HepG2 (cell line): ENCODE data around the gene CBX2. TPM values are rescaled to one million over a fixed set of nuclear protein-coding genes. Genes with fewer than 3 reads are reported as not detected.

Experiments used
- ASH2L ChIP-seq: fragments of 300-600, 200-600 bp; sonication (generic); IDR thresholded peaks from 2 replicates; pipeline ENCODE4 v1.7.0; 2017; ENCODE audit warnings: low read depth, mild to moderate bottlenecking, moderate library complexity, mixed read lengths, low read length; ENCODE audit not compliant: insufficient read length
- CENPT ChIP-seq: sonication (generic); formaldehyde crosslinking; IDR thresholded peaks from 2 replicates; pipeline ENCODE4 v1.8.0; 2022; ENCODE audit warnings: low read depth, mild to moderate bottlenecking, moderate library complexity, missing genetic modification reagents
- MBD4 ChIP-seq: IDR thresholded peaks from 2 replicates; pipeline ENCODE4 v1.6.1; 2012; ENCODE audit warnings: low read length, inconsistent platforms, borderline replicate concordance
- MED1 ChIP-seq: sonication (generic); formaldehyde crosslinking; IDR thresholded peaks from 2 replicates; pipeline ENCODE4 v1.4.0; 2020; ENCODE audit warnings: missing genetic modification reagents
- MEIS2 ChIP-seq: sonication (generic); formaldehyde crosslinking; IDR thresholded peaks from 2 replicates; pipeline ENCODE4 v1.9.0; 2021; ENCODE audit warnings: mild to moderate bottlenecking, missing genetic modification reagents
- MTF1 ChIP-seq: sonication (generic); formaldehyde crosslinking; IDR thresholded peaks from 2 replicates; pipeline ENCODE4 v1.5.0; 2020; ENCODE audit warnings: missing genetic modification reagents
- POLR2AphosphoS5 ChIP-seq: IDR thresholded peaks from 2 replicates; pipeline ENCODE4 v1.6.1; 2012; ENCODE audit warnings: low read depth, low read length
- POLR2G ChIP-seq: fragments of 200-400 bp; formaldehyde crosslinking; IDR thresholded peaks from 2 replicates; pipeline ENCODE4 v1.6.1; 2018; ENCODE audit warnings: mild to moderate bottlenecking, low read depth, low read length, moderate library complexity
- REXO4 ChIP-seq: sonication (generic); formaldehyde crosslinking; IDR thresholded peaks from 2 replicates; pipeline ENCODE4 v1.8.0; 2022; ENCODE audit warnings: missing genetic modification reagents, mild to moderate bottlenecking, borderline replicate concordance
- YY1 ChIP-seq: IDR thresholded peaks from 2 replicates; pipeline ENCODE4 v1.6.1; 2011; ENCODE audit warnings: low read length, low read depth, moderate library complexity, mild to moderate bottlenecking; ENCODE audit not compliant: insufficient read depth, insufficient replicate concordance
- ZKSCAN8 ChIP-seq: IDR thresholded peaks from 2 replicates; pipeline ENCODE4 v1.6.1; 2016; ENCODE audit warnings: borderline replicate concordance, missing genetic modification reagents, missing compliant biosample characterization
- ZNF121 ChIP-seq: sonication (generic); formaldehyde crosslinking; IDR thresholded peaks from 2 replicates; pipeline ENCODE4 v1.5.0; 2020; ENCODE audit warnings: mild to moderate bottlenecking, missing genetic modification reagents
- ZNF232 ChIP-seq: sonication (generic); formaldehyde crosslinking; IDR thresholded peaks from 2 replicates; pipeline ENCODE4 v1.4.0; 2020; ENCODE audit warnings: missing genetic modification reagents, borderline replicate concordance
- ZNF282 ChIP-seq: fragments of 450-650 bp; IDR thresholded peaks from 2 replicates; pipeline ENCODE4 v1.6.1; 2018; ENCODE audit not compliant: partially characterized antibody
- ZNF292 ChIP-seq: sonication (generic); formaldehyde crosslinking; IDR thresholded peaks from 2 replicates; pipeline ENCODE4 v1.8.1; 2022; ENCODE audit warnings: mild to moderate bottlenecking, low read depth, missing genetic modification reagents, borderline replicate concordance
- ZNF567 ChIP-seq: sonication (generic); formaldehyde crosslinking; IDR thresholded peaks from 2 replicates; pipeline ENCODE4 v1.8.1; 2023; ENCODE audit warnings: mild to moderate bottlenecking, missing genetic modification reagents, borderline replicate concordance
- ZNF746 ChIP-seq: sonication (generic); formaldehyde crosslinking; IDR thresholded peaks from 2 replicates; pipeline ENCODE4 v1.8.0; 2022; ENCODE audit warnings: mild to moderate bottlenecking, missing genetic modification reagents
- ZNF879 ChIP-seq: sonication (generic); formaldehyde crosslinking; IDR thresholded peaks from 2 replicates; pipeline ENCODE4 v1.8.1; 2023; ENCODE audit warnings: missing genetic modification reagents
- polyA plus RNA-seq, 8 experiments: library from polyadenylated mRNA; depleted of rRNA in 3 of 8; stranded (reverse) in 7 of 8; unstranded in 1 of 8; fragments of >200 nt; fragmentation: Illumina TruSeq in 4 of 8; extraction: Trizol in 4 of 8; gene quantifications; 2 replicates each; pipeline versions ENCODE4 v1.2.1 to v1.2.3, GENCODE V29; 2011 to 2016; ENCODE audit warnings: low read depth in 4 of 8, missing spikeins in 1 of 8, mixed read lengths in 1 of 8; ENCODE audit not compliant: insufficient read depth in 1 of 8
- total RNA-seq, 5 experiments: library from RNA; depleted of rRNA; stranded (reverse); fragments of >200 nt; fragmentation: Illumina TruSeq; extraction: Trizol; gene quantifications; 2 replicates each; pipeline ENCODE4 v1.2.3, GENCODE V29; 2016; ENCODE audit warnings: low read depth in 1 of 5
- TF ChIP-seq, protein P1 (sequence below): IDR thresholded peaks from 2 replicates; pipeline ENCODE4 v1.6.1; 2016; ENCODE audit warnings: missing compliant biosample characterization, missing genetic modification reagents, borderline replicate concordance
- TF ChIP-seq, protein P2 (sequence below): IDR thresholded peaks from 2 replicates; pipeline ENCODE4 v1.6.1; 2016
- TF ChIP-seq, protein P3 (sequence below): sonication (generic); formaldehyde crosslinking; IDR thresholded peaks from 2 replicates; pipeline ENCODE4 v1.4.0; 2020; ENCODE audit warnings: mild to moderate bottlenecking, missing genetic modification reagents
- TF ChIP-seq, protein P4 (sequence below): sonication (generic); formaldehyde crosslinking; IDR thresholded peaks from 2 replicates; pipeline ENCODE4 v1.5.0; 2020; ENCODE audit warnings: missing genetic modification reagents
- TF ChIP-seq, protein P5 (sequence below): sonication (generic); formaldehyde crosslinking; conservative IDR thresholded peaks from 2 replicates; pipeline ENCODE4 v1.4.0; 2020; ENCODE audit warnings: missing genetic modification reagents
- TF ChIP-seq, protein P6 (sequence below): sonication (generic); formaldehyde crosslinking; IDR thresholded peaks from 2 replicates; pipeline ENCODE4 v1.5.0; 2020; ENCODE audit warnings: missing genetic modification reagents

The CBX2 gene
- total and polyA plus RNA-seq, 2 of the 13 experiments (the other 11 are each of a cell fraction or from before 2014, with no cell fraction given), result 14.5 to 31.1 TPM

DNA sequence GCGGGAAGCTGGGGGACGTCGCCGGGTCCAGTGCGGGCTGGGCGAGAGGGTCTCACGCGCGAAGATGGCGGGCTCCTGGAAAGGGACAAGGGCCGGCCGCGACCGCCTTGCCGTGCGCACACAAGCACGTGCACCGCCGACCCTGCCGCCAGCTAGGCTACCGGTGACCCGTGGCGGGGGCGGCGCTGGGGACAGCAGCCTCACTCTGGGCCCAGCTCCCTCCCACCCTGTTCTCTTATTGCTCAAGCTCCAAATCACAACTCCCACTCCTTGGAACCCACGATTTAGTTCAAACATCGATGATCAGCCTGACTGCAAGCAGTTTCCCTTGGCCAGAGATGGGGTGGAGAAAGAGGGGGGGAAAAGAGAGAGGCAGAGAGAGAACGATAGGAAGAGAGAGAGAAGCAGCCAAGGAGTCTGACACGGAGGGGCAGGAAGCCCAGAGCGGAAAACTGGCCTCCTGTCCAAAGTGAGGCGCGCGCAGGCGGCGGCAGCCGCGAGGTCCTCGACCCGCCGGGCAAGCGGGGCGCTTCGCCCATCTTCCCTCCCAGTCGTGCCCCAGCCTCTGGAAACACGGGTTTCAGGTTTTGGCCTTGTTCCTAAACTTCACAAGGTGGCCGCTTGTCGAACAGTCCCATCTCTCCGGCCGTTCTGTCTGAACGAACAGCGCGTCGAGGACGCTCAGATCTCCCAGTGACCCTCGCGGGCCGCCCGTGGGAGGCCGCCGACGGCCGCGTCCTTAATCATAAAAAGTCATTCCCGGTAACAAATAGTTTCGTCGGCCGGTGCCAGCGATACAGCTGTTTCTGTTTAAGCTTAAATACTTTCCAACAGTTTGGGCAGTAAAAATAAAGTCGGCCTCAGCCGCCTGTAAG lies 20.6 kb downstream of the CBX2 start (continued):
- TF ChIP-seq, protein P1, sequence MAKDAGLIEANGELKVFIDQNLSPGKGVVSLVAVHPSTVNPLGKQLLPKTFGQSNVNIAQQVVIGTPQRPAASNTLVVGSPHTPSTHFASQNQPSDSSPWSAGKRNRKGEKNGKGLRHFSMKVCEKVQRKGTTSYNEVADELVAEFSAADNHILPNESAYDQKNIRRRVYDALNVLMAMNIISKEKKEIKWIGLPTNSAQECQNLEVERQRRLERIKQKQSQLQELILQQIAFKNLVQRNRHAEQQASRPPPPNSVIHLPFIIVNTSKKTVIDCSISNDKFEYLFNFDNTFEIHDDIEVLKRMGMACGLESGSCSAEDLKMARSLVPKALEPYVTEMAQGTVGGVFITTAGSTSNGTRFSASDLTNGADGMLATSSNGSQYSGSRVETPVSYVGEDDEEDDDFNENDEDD (CRISPR knock-in tag), result peak; percentile 42; the same call in 1 of the 2 replicates
- TF ChIP-seq, protein P2, sequence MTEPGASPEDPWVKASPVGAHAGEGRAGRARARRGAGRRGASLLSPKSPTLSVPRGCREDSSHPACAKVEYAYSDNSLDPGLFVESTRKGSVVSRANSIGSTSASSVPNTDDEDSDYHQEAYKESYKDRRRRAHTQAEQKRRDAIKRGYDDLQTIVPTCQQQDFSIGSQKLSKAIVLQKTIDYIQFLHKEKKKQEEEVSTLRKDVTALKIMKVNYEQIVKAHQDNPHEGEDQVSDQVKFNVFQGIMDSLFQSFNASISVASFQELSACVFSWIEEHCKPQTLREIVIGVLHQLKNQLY (CRISPR knock-in tag), result no peak
- TF ChIP-seq, protein P3, sequence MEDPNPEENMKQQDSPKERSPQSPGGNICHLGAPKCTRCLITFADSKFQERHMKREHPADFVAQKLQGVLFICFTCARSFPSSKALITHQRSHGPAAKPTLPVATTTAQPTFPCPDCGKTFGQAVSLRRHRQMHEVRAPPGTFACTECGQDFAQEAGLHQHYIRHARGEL (CRISPR knock-in tag), result no peak
- TF ChIP-seq MBD4 (no peak), CENPT (no peak), YY1 (no peak), POLR2G (no peak), ASH2L (no peak), ZNF879 (CRISPR knock-in tag) (no peak), ZNF567 (CRISPR knock-in tag) (no peak), MTF1 (CRISPR knock-in tag) (no peak), ZNF292 (CRISPR knock-in tag) (no peak), MED1 (CRISPR knock-in tag) (no peak), POLR2AphosphoS5 (no peak), ZNF282 (no peak), ZKSCAN8 (CRISPR knock-in tag) (no peak), MEIS2 (CRISPR knock-in tag) (peak; percentile 61; the same call in 1 of the 2 replicates), ZNF746 (CRISPR knock-in tag) (peak; percentile 18; the same call in 1 of the 2 replicates), ZNF232 (CRISPR knock-in tag) (no peak), ZNF121 (CRISPR knock-in tag) (no peak), REXO4 (CRISPR knock-in tag) (no peak)
- TF ChIP-seq, protein P4, sequence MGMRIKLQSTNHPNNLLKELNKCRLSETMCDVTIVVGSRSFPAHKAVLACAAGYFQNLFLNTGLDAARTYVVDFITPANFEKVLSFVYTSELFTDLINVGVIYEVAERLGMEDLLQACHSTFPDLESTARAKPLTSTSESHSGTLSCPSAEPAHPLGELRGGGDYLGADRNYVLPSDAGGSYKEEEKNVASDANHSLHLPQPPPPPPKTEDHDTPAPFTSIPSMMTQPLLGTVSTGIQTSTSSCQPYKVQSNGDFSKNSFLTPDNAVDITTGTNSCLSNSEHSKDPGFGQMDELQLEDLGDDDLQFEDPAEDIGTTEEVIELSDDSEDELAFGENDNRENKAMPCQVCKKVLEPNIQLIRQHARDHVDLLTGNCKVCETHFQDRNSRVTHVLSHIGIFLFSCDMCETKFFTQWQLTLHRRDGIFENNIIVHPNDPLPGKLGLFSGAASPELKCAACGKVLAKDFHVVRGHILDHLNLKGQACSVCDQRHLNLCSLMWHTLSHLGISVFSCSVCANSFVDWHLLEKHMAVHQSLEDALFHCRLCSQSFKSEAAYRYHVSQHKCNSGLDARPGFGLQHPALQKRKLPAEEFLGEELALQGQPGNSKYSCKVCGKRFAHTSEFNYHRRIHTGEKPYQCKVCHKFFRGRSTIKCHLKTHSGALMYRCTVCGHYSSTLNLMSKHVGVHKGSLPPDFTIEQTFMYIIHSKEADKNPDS, result no peak
- TF ChIP-seq, protein P5, sequence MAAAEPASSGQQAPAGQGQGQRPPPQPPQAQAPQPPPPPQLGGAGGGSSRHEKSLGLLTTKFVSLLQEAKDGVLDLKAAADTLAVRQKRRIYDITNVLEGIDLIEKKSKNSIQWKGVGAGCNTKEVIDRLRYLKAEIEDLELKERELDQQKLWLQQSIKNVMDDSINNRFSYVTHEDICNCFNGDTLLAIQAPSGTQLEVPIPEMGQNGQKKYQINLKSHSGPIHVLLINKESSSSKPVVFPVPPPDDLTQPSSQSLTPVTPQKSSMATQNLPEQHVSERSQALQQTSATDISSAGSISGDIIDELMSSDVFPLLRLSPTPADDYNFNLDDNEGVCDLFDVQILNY, result no peak
- TF ChIP-seq, protein P6, sequence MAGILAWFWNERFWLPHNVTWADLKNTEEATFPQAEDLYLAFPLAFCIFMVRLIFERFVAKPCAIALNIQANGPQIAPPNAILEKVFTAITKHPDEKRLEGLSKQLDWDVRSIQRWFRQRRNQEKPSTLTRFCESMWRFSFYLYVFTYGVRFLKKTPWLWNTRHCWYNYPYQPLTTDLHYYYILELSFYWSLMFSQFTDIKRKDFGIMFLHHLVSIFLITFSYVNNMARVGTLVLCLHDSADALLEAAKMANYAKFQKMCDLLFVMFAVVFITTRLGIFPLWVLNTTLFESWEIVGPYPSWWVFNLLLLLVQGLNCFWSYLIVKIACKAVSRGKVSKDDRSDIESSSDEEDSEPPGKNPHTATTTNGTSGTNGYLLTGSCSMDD (CRISPR knock-in tag), result 0 out of 2 replicates have a peak, but pooled peaks have one; percentile 73
